B cell (primary cell): Measurements from ENCODE around the gene ARL6IP4. TPM values are rescaled to one million over a fixed set of nuclear protein-coding genes. Genes with fewer than 3 reads are reported as not detected.

Source experiments
- ATAC-seq: fragments of 200-7000 bp; cut with Tn5 transposase; one replicate; pipeline ENCODE4 v1.10.0; 2021; ENCODE audit warnings: low read depth, mild to moderate bottlenecking, moderate number of reproducible peaks, moderate library complexity
- CTCF ChIA-PET: fragments of 350-600 bp; sonication (Branson Sonifier 250); formaldehyde crosslinking; loops from one replicate; lab custom pipeline; 2021; ENCODE audit warnings: antibody characterized with exemption, inconsistent platforms; lab: Charles Lee
- POLR2A ChIA-PET: fragments of 350-600 bp; sonication (Branson Sonifier 250); formaldehyde crosslinking; loops from one replicate; lab custom pipeline; 2021; ENCODE audit warnings: antibody characterized with exemption; lab: Charles Lee
- DNase-seq: peaks from one replicate; pipeline ENCODE4 v3.0.0; 2013
- H2AFZ ChIP-seq: 2 replicates; pipeline ENCODE4 v1.6.1; 2012; ENCODE audit warnings: mild to moderate bottlenecking, low read depth, low read length; ENCODE audit not compliant: insufficient read depth, poor library complexity, severe bottlenecking
- H3K27ac ChIP-seq, 2 donors: 1 replicate in 1 of 2; 2 replicates in 1 of 2; pipeline ENCODE4 v1.5.1; 2012 to 2013; ENCODE audit warnings: low read length in 2 of 2, mild to moderate bottlenecking in 2 of 2, moderate library complexity in 1 of 2
- H3K27me3 ChIP-seq, 4 experiments: fragments of 200-600 bp in 1 of 4; sonication (generic) in 1 of 4; replicated peaks in 1 of 4; 1 replicate in 2 of 4; 2 replicates in 2 of 4; pipeline versions ENCODE4 v1.6.1 to v1.7.0; 2013 to 2016; ENCODE audit warnings: low read length in 3 of 4, mild to moderate bottlenecking in 2 of 4, mixed read lengths in 1 of 4, moderate library complexity in 1 of 4; ENCODE audit not compliant: insufficient read depth in 4 of 4, control insufficient read depth in 3 of 4; ENCODE audit errors: control extremely low read depth in 1 of 4
- H3K36me3 ChIP-seq, 2 experiments: replicated peaks in 1 of 2; 1 replicate in 1 of 2; 2 replicates in 1 of 2; pipeline versions ENCODE4 v1.6.1 to v1.7.1; 2013; ENCODE audit warnings: low read length in 1 of 2; ENCODE audit not compliant: insufficient read depth in 2 of 2, control insufficient read depth in 1 of 2; ENCODE audit errors: control extremely low read depth in 1 of 2, extremely low read depth in 1 of 2
- H3K4me1 ChIP-seq, 2 donors: fragments of 200-600 bp in 1 of 2; sonication (generic) in 1 of 2; 1 replicate in 1 of 2; 2 replicates in 1 of 2; pipeline versions ENCODE4 v1.5.1 to v1.6.1; 2013 to 2017; ENCODE audit warnings: low read length in 2 of 2; ENCODE audit not compliant: control insufficient read depth in 2 of 2, insufficient read depth in 2 of 2
- H3K4me2 ChIP-seq: replicated peaks from 2 replicates; pipeline ENCODE3; 2012; ENCODE audit warnings: mild to moderate bottlenecking, low read depth, low read length; ENCODE audit not compliant: poor library complexity, severe bottlenecking
- H3K4me3 ChIP-seq, 5 experiments: fragments of 200-600 bp in 1 of 5; sonication (generic) in 1 of 5; 1 replicate in 3 of 5; 2 replicates in 2 of 5; pipeline versions ENCODE4 v1.5.1 to v1.7.0; 2011 to 2016; ENCODE audit warnings: low read length in 4 of 5, mild to moderate bottlenecking in 4 of 5, low read depth in 2 of 5, control low read depth in 1 of 5, moderate library complexity in 1 of 5; ENCODE audit not compliant: insufficient read depth in 1 of 5; ENCODE audit errors: control extremely low read depth in 1 of 5, extremely low read depth in 1 of 5
- H3K79me2 ChIP-seq: fragments of 200-600 bp; sonication (generic); one replicate; pipeline ENCODE4 v1.6.0; 2016; ENCODE audit warnings: low read length; ENCODE audit not compliant: control insufficient read depth, insufficient read depth
- H3K9ac ChIP-seq: fragments of 200-600 bp; sonication (generic); 2 replicates; pipeline ENCODE4 v1.6.1; 2017; ENCODE audit warnings: mild to moderate bottlenecking, low read length, moderate library complexity
- H3K9me3 ChIP-seq, 3 donors: one replicate each; pipeline versions ENCODE4 v1.6.1 to v1.7.1; 2013; ENCODE audit warnings: low read length in 2 of 3; ENCODE audit not compliant: control insufficient read depth in 2 of 3, insufficient read depth in 1 of 3; ENCODE audit errors: control extremely low read depth in 1 of 3
- H4K20me1 ChIP-seq: 2 replicates; pipeline ENCODE4 v1.6.0; 2012; ENCODE audit warnings: mild to moderate bottlenecking, low read length; ENCODE audit not compliant: insufficient read depth, control insufficient read depth, poor library complexity, severe bottlenecking
- H3K27ac Mint-ChIP-seq: one replicate; pipeline ENCODE4 v1.8.0; 2021; ENCODE audit warnings: mixed read lengths
- H3K27me3 Mint-ChIP-seq: one replicate; pipeline ENCODE4 v1.8.0; 2021; ENCODE audit warnings: mixed read lengths
- H3K4me1 Mint-ChIP-seq: one replicate; pipeline ENCODE4 v1.8.0; 2021; ENCODE audit warnings: mixed read lengths
- H3K4me3 Mint-ChIP-seq: one replicate; pipeline ENCODE4 v1.8.0; 2021; ENCODE audit warnings: mixed read lengths
- H3K9me3 Mint-ChIP-seq: one replicate; pipeline ENCODE4 v1.8.0; 2022; ENCODE audit warnings: mixed read lengths; ENCODE audit not compliant: insufficient read depth
- EZH2 ChIP-seq: IDR thresholded peaks from 2 replicates; pipeline ENCODE4 v1.6.1; 2012; ENCODE audit warnings: borderline replicate concordance, low read depth, mild to moderate bottlenecking, moderate library complexity, low read length; ENCODE audit not compliant: insufficient read depth, poor library complexity, severe bottlenecking
- WGBS: methylation state at CpG from one replicate; pipeline ENCODE4 v1.1.5; 2013; ENCODE audit warnings: missing lambda C conversion rate; ENCODE audit not compliant: insufficient coverage; 5-methylcytosine and 5-hydroxymethylcytosine counted together
- intact Hi-C: fragments of 100-400 bp; cut with micrococcal nuclease; formaldehyde crosslinking; loops from one replicate; pipeline ENCODE4 v1.10.0; 2022
- polyA plus RNA-seq: library from polyadenylated mRNA; depleted of rRNA; stranded (reverse); fragments of >200 nt; gene quantifications from 2 replicates; pipeline ENCODE4 v1.2.3, GENCODE V29; 2012
- total RNA-seq, 2 donors: library from RNA; stranded (reverse); fragments of 120-200 nt in 1 of 2; gene quantifications; 1 replicate in 1 of 2; 2 replicates in 1 of 2; pipeline versions ENCODE4 v1.2.3 to v1.2.4, GENCODE V29; 2013 to 2022
- TF ChIP-seq, protein P1 (sequence below): fragments of 200-600 bp; IDR thresholded peaks from one replicate; pipeline ENCODE4 v1.8.0; 2022; ENCODE audit warnings: antibody characterized with exemption, mild to moderate bottlenecking

The ARL6IP4 gene
- total and polyA plus RNA-seq, 2 donors (not counting 1 experiment from before 2014, with no cell fraction given) = 165 to 274 TPM

DNA sequence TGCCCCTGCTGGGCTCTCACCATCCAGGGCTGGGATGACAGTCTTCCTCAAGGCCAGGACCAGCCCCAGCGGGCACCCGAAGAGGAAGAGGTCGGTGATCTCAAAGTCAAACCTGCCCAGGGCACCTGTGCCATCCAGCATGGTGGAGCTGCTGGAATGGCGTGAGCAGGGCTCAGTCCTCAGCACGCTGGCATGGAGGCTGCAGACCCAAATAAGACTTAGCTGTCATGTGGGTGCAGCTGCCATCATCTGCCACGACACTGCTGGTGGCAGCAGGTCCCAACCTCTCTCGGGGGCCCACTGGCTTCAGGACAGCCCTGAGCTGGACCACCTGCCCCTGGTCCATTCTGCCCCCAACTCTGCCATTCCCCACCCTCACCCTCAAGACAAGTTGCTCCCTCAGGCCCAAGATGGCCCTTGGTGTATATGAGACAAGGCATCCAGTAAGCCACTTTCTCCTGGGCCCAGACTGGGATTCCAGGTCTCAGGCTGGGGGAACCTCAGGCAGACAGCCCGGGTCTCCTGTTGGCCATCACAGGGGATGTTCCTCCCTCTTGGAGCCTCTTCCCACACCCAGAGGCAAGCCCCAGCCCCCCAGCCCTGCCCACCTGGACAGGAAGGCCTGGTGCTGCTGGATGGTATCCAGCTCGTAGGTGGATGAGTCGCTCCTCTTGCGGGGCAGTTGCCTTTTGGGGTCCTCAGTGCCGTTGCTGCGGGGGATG, 14.5 kb downstream of the ARL6IP4 start:
- Mint-ChIP-seq H3K4me3 (no peak overlapping the region), H3K27me3 (no peaks in the 10 kb centered on the region), H3K9me3 (no peaks in the 10 kb centered on the region), H3K27ac (no peak overlapping the region), H3K4me1 (peaks cover 2% of the 10 kb centered on the region)
- no peaks in the 10 kb centered on the region for H3K27me3 ChIP-seq
- ChIA-PET CTCF (no interaction called here), POLR2A (no interaction called here)
- H3K4me3 ChIP-seq = no peak overlapping the region
- H3K79me2 ChIP-seq = no peaks in the 10 kb centered on the region
- H3K9ac ChIP-seq = no peak overlapping the region
- H3K9me3 ChIP-seq = no peaks in the 10 kb centered on the region
- no peak overlapping the region for H3K27ac ChIP-seq
- no peaks in the 10 kb centered on the region for H4K20me1 ChIP-seq
- DNase-seq = no peak
- intact Hi-C loops = no loop called here
- peaks cover 0 to 2% of the 10 kb centered on the region in 2 experiments for H3K36me3 ChIP-seq
- ATAC-seq = no peak
- TF ChIP-seq EZH2 = no peak
- TF ChIP-seq, protein P1, sequence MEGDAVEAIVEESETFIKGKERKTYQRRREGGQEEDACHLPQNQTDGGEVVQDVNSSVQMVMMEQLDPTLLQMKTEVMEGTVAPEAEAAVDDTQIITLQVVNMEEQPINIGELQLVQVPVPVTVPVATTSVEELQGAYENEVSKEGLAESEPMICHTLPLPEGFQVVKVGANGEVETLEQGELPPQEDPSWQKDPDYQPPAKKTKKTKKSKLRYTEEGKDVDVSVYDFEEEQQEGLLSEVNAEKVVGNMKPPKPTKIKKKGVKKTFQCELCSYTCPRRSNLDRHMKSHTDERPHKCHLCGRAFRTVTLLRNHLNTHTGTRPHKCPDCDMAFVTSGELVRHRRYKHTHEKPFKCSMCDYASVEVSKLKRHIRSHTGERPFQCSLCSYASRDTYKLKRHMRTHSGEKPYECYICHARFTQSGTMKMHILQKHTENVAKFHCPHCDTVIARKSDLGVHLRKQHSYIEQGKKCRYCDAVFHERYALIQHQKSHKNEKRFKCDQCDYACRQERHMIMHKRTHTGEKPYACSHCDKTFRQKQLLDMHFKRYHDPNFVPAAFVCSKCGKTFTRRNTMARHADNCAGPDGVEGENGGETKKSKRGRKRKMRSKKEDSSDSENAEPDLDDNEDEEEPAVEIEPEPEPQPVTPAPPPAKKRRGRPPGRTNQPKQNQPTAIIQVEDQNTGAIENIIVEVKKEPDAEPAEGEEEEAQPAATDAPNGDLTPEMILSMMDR = no peak
- H3K4me2 ChIP-seq = no peak overlapping the region
- H3K4me1 ChIP-seq = no peaks in the 10 kb centered on the region
- no peak overlapping the region for H2AFZ ChIP-seq
- 97% methylated on average over 10 of the region's 13 CpGs for WGBS

DNA sequence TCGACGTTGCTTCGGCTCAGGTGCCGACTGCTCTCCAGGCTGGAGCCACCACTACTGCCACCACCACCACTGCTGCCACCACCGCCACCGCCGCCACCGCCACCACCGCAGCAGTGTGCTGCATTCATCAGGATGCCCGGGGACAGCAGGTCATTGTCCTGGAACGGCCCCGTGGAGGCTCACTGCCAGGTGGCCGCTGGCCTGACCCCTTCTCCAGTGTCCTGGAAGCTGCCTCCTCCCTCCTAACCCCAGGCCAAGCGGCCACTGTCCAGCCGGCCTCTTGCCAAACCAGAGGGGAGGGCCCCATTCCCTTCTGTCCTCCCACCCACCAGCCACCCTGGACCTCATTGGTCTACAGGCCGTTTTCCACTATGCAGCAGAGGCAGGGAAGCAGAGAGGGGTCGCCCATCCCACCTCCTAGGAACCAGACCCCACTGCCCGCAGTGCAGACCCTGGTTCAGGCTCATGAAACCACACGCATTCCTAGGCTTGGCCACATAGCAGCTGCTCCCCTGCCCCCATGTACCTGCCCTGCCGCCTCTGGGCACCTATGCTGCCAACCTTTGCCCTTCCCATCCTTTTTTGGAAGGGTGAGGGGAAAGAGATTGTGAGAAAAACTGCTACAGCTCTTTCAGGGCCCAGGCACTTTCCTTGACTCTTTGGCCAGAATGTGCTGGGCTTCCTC, 15.2 kb downstream of the ARL6IP4 start:
- H3K27ac Mint-ChIP-seq = no peak overlapping the region

More for the DNA sequence above, 15.2 kb downstream of the ARL6IP4 start:
- H3K9ac ChIP-seq = no peak overlapping the region
- no peaks in the 10 kb centered on the region for H3K27me3 Mint-ChIP-seq
- ATAC-seq = no peak
- H3K27me3 ChIP-seq = no peaks in the 10 kb centered on the region
- no peaks in the 10 kb centered on the region for H3K9me3 ChIP-seq
- no peaks in the 10 kb centered on the region for H4K20me1 ChIP-seq
- ChIA-PET CTCF (no interaction called here), POLR2A (no interaction called here)
- no peaks in the 10 kb centered on the region for H3K79me2 ChIP-seq
- H3K36me3 ChIP-seq = peaks cover 0 to 5% of the 10 kb centered on the region in 2 experiments
- TF ChIP-seq EZH2 = no peak
- TF ChIP-seq, protein P1 = no peak
- peaks cover 2% of the 10 kb centered on the region for H3K4me1 Mint-ChIP-seq
- no peak overlapping the region for H3K4me3 ChIP-seq
- no peak overlapping the region for H3K27ac ChIP-seq
- H2AFZ ChIP-seq = no peak overlapping the region
- 93% methylated on average over 13 of the region's 20 CpGs for WGBS
- H3K4me1 ChIP-seq = no peaks in the 10 kb centered on the region
- H3K9me3 Mint-ChIP-seq = no peaks in the 10 kb centered on the region
- no peak for DNase-seq
- no peak overlapping the region for H3K4me3 Mint-ChIP-seq
- no peak overlapping the region for H3K4me2 ChIP-seq
- intact Hi-C loops = no loop called here
